K562 (cell line): ENCODE results near the gene FJX1. TPM values are rescaled to one million over a fixed set of nuclear protein-coding genes. Genes with fewer than 3 reads are reported as not detected.

ENCODE experiments used
- BRF1 ChIP-seq: IDR thresholded peaks from 3 replicates; pipeline ENCODE4 v1.6.1; 2011; ENCODE audit warnings: borderline replicate concordance, mild to moderate bottlenecking; ENCODE audit not compliant: insufficient read length; ENCODE audit errors: extremely low read depth
- CEBPB ChIP-seq: fragments of 450-650 bp; IDR thresholded peaks from 2 replicates; pipeline ENCODE4 v1.6.1; 2016; ENCODE audit warnings: missing genetic modification characterization, missing compliant biosample characterization
- CHD4 ChIP-seq: fragments of 200-600 bp; sonication (generic); IDR thresholded peaks from 3 replicates; pipeline ENCODE4 v1.6.1; 2012; ENCODE audit warnings: low read depth, mild to moderate bottlenecking, mixed read lengths, low read length, inconsistent platforms; ENCODE audit not compliant: insufficient read depth, insufficient replicate concordance, poor library complexity, severe bottlenecking
- DDX20 ChIP-seq: fragments of 450-650 bp; IDR thresholded peaks from 2 replicates; pipeline ENCODE4 v1.6.1; 2016; ENCODE audit warnings: missing genetic modification characterization, low read depth, mild to moderate bottlenecking, missing compliant biosample characterization, moderate library complexity
- EGR1 ChIP-seq: fragments of 450-650 bp; conservative IDR thresholded peaks from 2 replicates; pipeline ENCODE4 v1.6.1; 2017; ENCODE audit warnings: mild to moderate bottlenecking
- FOSL1 ChIP-seq: fragments of 200-800 bp; sonication (Bioruptor generic); conservative IDR thresholded peaks from 2 replicates; pipeline ENCODE4 v1.6.1; 2016; ENCODE audit warnings: missing genetic modification characterization, missing compliant biosample characterization
- FOXA3 ChIP-seq, 2 experiments: fragments of 450-650 bp in 1 of 2; sonication (generic) in 1 of 2; formaldehyde crosslinking; IDR thresholded peaks in 1 of 2; conservative IDR thresholded peaks in 1 of 2; 2 replicates each; pipeline versions ENCODE4 v1.4.0 to v1.8.0; 2020 to 2022; ENCODE audit warnings: mild to moderate bottlenecking in 2 of 2, missing genetic modification reagents in 1 of 2
- FOXJ3 ChIP-seq: sonication (generic); formaldehyde crosslinking; IDR thresholded peaks from 2 replicates; pipeline ENCODE4 v1.4.0; 2020; ENCODE audit warnings: mild to moderate bottlenecking, missing genetic modification reagents
- JUND ChIP-seq, 2 experiments: IDR thresholded peaks; 2 replicates in 1 of 2; 3 replicates in 1 of 2; pipeline ENCODE4 v1.6.1; 2011; ENCODE audit warnings: borderline replicate concordance in 2 of 2, low read depth in 2 of 2, low read length in 2 of 2, improper control_type of control experiment in 1 of 2, missing biosample characterization in 1 of 2, missing genetic modification characterization in 1 of 2, missing genetic modification reagents in 1 of 2
- LARP7 ChIP-seq: fragments of 450-650 bp; IDR thresholded peaks from 2 replicates; pipeline ENCODE4 v1.6.1; 2016
- MBD1 ChIP-seq: fragments of 250-450 bp; sonication (Bioruptor Pico); IDR thresholded peaks from 2 replicates; pipeline ENCODE4 v1.8.0; 2022; ENCODE audit warnings: inconsistent platforms
- NUFIP1 ChIP-seq: fragments of 450-650 bp; IDR thresholded peaks from 2 replicates; pipeline ENCODE4 v1.6.1; 2018; ENCODE audit not compliant: partially characterized antibody
- PHB2 ChIP-seq: fragments of 450-650 bp; IDR thresholded peaks from 2 replicates; pipeline ENCODE4 v1.6.1; 2017; ENCODE audit warnings: low read depth
- POLR2AphosphoS5 ChIP-seq: IDR thresholded peaks from 2 replicates; pipeline ENCODE4 v1.6.1; 2011; ENCODE audit warnings: mild to moderate bottlenecking, low read depth, low read length, moderate library complexity; ENCODE audit not compliant: control insufficient read depth, insufficient read depth
- POLR2B ChIP-seq: fragments of 450-650 bp; IDR thresholded peaks from 2 replicates; pipeline ENCODE4 v1.6.1; 2018; ENCODE audit warnings: low read depth; ENCODE audit not compliant: partially characterized antibody
- THAP7 ChIP-seq: fragments of 250-450 bp; sonication (Bioruptor Pico); IDR thresholded peaks from 2 replicates; pipeline ENCODE4 v1.5.0; 2021
- TRIM24 ChIP-seq, 2 experiments: fragments of 450-650 bp; IDR thresholded peaks; 2 replicates each; pipeline ENCODE4 v1.6.1; 2016
- ZNF280B ChIP-seq: fragments of 250-450 bp; sonication (Bioruptor Pico); IDR thresholded peaks from 2 replicates; pipeline ENCODE4 v1.5.1; 2021; ENCODE audit warnings: mild to moderate bottlenecking
- ZNF586 ChIP-seq: fragments of 450-650 bp; formaldehyde crosslinking; conservative IDR thresholded peaks from 2 replicates; pipeline ENCODE4 v1.4.0; 2020; ENCODE audit warnings: mild to moderate bottlenecking, moderate library complexity
- polyA plus RNA-seq, 8 experiments: library from polyadenylated mRNA; depleted of rRNA in 4 of 8; stranded (reverse) in 5 of 8; unstranded in 3 of 8; fragments of >200 nt; fragmentation: Nextera tagmentation in 2 of 8; fragmentation: Illumina TruSeq in 1 of 8; extraction: Ambion mirVana in 2 of 8; extraction: Trizol in 1 of 8; gene quantifications; 2 replicates each; pipeline versions ENCODE4 v1.2.1 to v1.2.3, GENCODE V29; 2011 to 2014; ENCODE audit warnings: inconsistent platforms in 1 of 8, missing spikeins in 1 of 8
- total RNA-seq, 7 experiments: library from RNA; depleted of rRNA in 6 of 7; stranded (reverse); fragments of >200 nt in 6 of 7; fragmentation: Illumina TruSeq in 2 of 7; extraction: Trizol in 2 of 7; gene quantifications; 2 replicates each; pipeline versions ENCODE4 v1.2.1 to v1.2.3, GENCODE V29; 2011 to 2021; ENCODE audit warnings: low replicate concordance in 1 of 7
- TF ChIP-seq, protein P1 (sequence below), 2 experiments: fragments of 250-450 bp in 1 of 2; fragments of 450-650 bp in 1 of 2; sonication (Bioruptor Pico) in 1 of 2; IDR thresholded peaks; 2 replicates each; pipeline versions ENCODE4 v1.6.1 to v1.8.0; 2016 to 2021; ENCODE audit warnings: mild to moderate bottlenecking in 2 of 2, moderate library complexity in 2 of 2, missing compliant biosample characterization in 1 of 2, missing genetic modification characterization in 1 of 2
- TF ChIP-seq, protein P2 (sequence below): fragments of 450-650 bp; IDR thresholded peaks from 2 replicates; pipeline ENCODE4 v1.6.1; 2016; ENCODE audit warnings: mild to moderate bottlenecking

Gene FJX1
- total and polyA plus RNA-seq, 9 of the 15 experiments (the other 6 are each of a cell fraction or from before 2014, with no cell fraction given): 0.10 to 2.7 (median 0.72) TPM

GRCh38 chr11:35618497-35619115 lies 346 bp downstream of the FJX1 start (continued):
- no peak for TF ChIP-seq ZNF280B (CRISPR knock-in tag)
- TF ChIP-seq FOSL1: no peak
- TF ChIP-seq CEBPB: no peak
- no peak for TF ChIP-seq TRIM24 (IDR thresholded peaks at IDR 0.05)
- TF ChIP-seq DDX20 (tag): no peak
- TF ChIP-seq MBD1 (CRISPR knock-in tag): no peak
- TF ChIP-seq FOXJ3 (CRISPR knock-in tag): no peak
- TF ChIP-seq EGR1: no peak
- TF ChIP-seq BRF1: no peak
- no peak for TF ChIP-seq CHD4
- TF ChIP-seq POLR2B: no peak
- TF ChIP-seq THAP7 (CRISPR knock-in tag): no peak
- no peak for TF ChIP-seq PHB2
- 0 out of 4 replicates have a peak, but pooled peaks of 1 of the 2 experiments have one; percentile 48 for TF ChIP-seq FOXA3 (CRISPR knock-in tag; conservative IDR thresholded peaks at IDR 0.05 in 1 of 2, IDR thresholded peaks at IDR 0.05 in 1 of 2)
- TF ChIP-seq ZNF586 (CRISPR knock-in tag): no peak
- no peak for TF ChIP-seq NUFIP1
- TF ChIP-seq, protein P1, sequence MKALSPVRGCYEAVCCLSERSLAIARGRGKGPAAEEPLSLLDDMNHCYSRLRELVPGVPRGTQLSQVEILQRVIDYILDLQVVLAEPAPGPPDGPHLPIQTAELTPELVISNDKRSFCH (CRISPR knock-in tag; IDR thresholded peaks at IDR 0.05): no peak
- TF ChIP-seq, protein P1 (tag; IDR thresholded peaks at IDR 0.05): no peak
- no peak for TF ChIP-seq JUND (IDR thresholded peaks at IDR 0.05; ENCODE audit: borderline replicate concordance, low read depth, low read length)
- no peak for TF ChIP-seq JUND (tag; IDR thresholded peaks at IDR 0.05; ENCODE audit: borderline replicate concordance, low read depth, low read length)
- TF ChIP-seq POLR2AphosphoS5: no peak
- TF ChIP-seq, protein P2, sequence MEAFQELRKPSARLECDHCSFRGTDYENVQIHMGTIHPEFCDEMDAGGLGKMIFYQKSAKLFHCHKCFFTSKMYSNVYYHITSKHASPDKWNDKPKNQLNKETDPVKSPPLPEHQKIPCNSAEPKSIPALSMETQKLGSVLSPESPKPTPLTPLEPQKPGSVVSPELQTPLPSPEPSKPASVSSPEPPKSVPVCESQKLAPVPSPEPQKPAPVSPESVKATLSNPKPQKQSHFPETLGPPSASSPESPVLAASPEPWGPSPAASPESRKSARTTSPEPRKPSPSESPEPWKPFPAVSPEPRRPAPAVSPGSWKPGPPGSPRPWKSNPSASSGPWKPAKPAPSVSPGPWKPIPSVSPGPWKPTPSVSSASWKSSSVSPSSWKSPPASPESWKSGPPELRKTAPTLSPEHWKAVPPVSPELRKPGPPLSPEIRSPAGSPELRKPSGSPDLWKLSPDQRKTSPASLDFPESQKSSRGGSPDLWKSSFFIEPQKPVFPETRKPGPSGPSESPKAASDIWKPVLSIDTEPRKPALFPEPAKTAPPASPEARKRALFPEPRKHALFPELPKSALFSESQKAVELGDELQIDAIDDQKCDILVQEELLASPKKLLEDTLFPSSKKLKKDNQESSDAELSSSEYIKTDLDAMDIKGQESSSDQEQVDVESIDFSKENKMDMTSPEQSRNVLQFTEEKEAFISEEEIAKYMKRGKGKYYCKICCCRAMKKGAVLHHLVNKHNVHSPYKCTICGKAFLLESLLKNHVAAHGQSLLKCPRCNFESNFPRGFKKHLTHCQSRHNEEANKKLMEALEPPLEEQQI: no peak
- no peak for TF ChIP-seq LARP7
